Airway epithelial cell (primary cell): ENCODE data around the gene TWNK. TPM values are rescaled to one million over a fixed set of nuclear protein-coding genes. Genes with fewer than 3 reads are reported as not detected.

Experiments
- total RNA-seq: library from RNA; depleted of rRNA; stranded (reverse); fragments of >200 nt; gene quantifications from 2 replicates; pipeline ENCODE4 v1.2.3, GENCODE V29; 2015

The TWNK gene
- 6.4 and 10.1 TPM in 2 replicates for total RNA-seq

GRCh38 chr10:100986952-100987684, at the start of gene TWNK, which contains the start of gene MRPL43:
Gene TWNK, plus strand, starts transcription at chr10:100987543. Its CDS starts 668 bp downstream, at chr10:100988211.
Gene MRPL43, minus strand, starts transcription at chr10:100987497. Its CDS starts 54 bp downstream, at chr10:100987443.

DNA sequence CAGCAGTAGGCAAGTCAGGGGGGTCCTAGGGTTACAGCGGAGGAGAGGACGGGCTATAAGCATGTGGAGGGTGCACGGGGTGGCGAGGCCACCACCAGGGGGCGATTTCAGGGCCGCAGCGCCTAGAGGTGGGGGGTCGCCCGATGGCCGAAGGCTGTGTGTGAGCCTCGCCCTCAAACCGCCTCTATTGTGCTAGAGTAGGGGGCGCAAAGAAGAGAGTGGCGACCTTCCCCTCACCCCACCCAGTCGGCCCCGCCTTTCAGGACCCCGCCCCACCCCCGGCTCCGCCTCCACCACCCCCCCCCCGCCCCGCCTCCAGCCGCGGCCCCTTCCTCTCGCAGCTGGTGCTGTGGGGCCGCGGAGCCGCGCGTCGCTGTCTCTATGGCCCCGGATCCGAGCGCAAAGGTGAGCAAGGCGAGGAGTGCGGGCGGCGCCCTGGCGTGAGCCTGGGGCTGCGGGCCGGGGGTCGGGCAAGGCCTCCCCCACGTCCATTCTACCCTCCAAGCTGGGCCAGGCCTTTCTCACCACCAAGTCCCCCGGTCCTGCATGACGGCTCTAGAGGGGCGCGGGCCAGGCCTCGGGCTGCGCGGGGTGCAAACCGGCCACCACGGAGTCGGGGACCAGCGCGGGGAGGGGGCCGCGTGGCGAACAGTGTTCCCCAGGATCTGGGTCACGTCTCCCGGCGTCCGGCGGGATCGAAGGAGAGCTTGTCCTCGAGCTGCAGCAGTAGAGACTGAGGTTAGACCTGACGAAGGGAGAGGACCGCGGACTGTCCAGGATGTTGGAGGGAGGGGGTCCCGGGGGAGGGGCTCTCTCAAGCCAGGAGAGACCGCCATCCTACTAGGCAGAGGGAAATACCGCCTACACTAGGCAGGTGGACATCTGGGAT, 17.9 kb upstream of the TWNK start, which contains the start of gene SEMA4G:
SEMA4G (plus strand) TSS at position 318 of the 889 bp plus-strand sequence. CDS start 3,409 bp downstream, outside the sequence.

DNA sequence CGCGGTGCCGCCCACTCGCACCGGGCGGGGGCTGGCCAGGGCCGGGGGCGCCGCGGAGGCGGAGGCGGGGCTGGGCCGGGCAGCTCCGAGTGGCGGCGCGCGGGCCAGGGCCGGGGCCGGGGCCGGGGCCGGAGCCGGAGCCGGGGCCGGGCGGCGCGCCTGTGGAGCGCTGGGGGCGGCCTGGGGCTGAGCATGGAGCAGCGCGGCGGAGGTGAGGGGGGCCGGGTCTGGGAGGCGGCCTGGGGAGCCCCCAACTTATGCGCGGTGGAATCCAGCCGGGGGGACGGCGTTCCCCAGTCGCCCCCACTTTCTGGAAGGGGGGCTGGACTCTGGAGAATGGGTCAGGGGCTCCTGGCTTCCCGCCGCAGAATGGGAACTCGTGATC, 12.4 kb downstream of the TWNK start, which contains the start of gene LZTS2:
LZTS2 (plus strand) TSS at position 67 of the 385 bp plus-strand sequence. CDS start 2,731 bp downstream, outside the sequence.

GRCh38 chr10:101031128-101031795, 43.9 kb downstream of the TWNK start, which contains the start of the genes PDZD7 and SFXN3:
Gene PDZD7, minus strand, starts transcription at chr10:101031129. Its CDS starts 910 bp downstream, at chr10:101030219.
Gene SFXN3, plus strand, starts transcription at chr10:101031234. Its CDS starts 3,461 bp downstream, at chr10:101034695.

Other genes with a start within 250 kb of the TWNK start
- not detected in 2 replicates for gene PAX2, start 242.0 kb upstream of the TWNK start, total RNA-seq
- 8.1 and 9.4 TPM in 2 replicates for gene SLF2, start 74.6 kb upstream of the TWNK start, total RNA-seq
- gene SEMA4G, start 18.0 kb upstream of the TWNK start, total RNA-seq: 1.2 and 1.9 TPM in 2 replicates
- 100 and 112 TPM in 2 replicates for gene MRPL43, start within 50 bp of the TWNK start, total RNA-seq
- gene LZTS2, start 12.3 kb downstream of the TWNK start, total RNA-seq: 42.8 and 61.3 TPM in 2 replicates
- 0.88 and 1.2 TPM in 2 replicates for gene PDZD7, start 43.6 kb downstream of the TWNK start, total RNA-seq
- gene SFXN3, start 43.7 kb downstream of the TWNK start, total RNA-seq: 25.0 and 37.0 TPM in 2 replicates
- 3.3 and 3.8 TPM in 2 replicates for gene KAZALD1, start 74.4 kb downstream of the TWNK start, total RNA-seq
- gene TLX1, start 143.8 kb downstream of the TWNK start, total RNA-seq: 0.65 and 2.2 TPM in 2 replicates
- gene LBX1, start 241.9 kb downstream of the TWNK start, total RNA-seq: not detected in 2 replicates